Esophagus muscularis mucosa (tissue), 4 donors: ENCODE results near the gene FAM227B.

ENCODE experiments used
- EP300 ChIP-seq: sonication (generic); formaldehyde crosslinking; IDR thresholded peaks from one replicate; pipeline ENCODE4 v1.6.1; 2017; ENCODE audit warnings: antibody characterized with exemption
- POLR2A ChIP-seq: fragments of 450-650 bp; IDR thresholded peaks from one replicate; pipeline ENCODE4 v1.6.1; 2017; ENCODE audit warnings: antibody characterized with exemption, moderate library complexity, mild to moderate bottlenecking, low read depth
- TF ChIP-seq, protein P1 (sequence below), 3 experiments: fragments of 200-600 bp in 2 of 3; fragments of 450-650 bp in 1 of 3; sonication (generic) in 2 of 3; IDR thresholded peaks; one replicate each; pipeline ENCODE4 v1.5.1; 2017 to 2019; ENCODE audit warnings: antibody characterized with exemption in 3 of 3, mild to moderate bottlenecking in 2 of 3, moderate library complexity in 1 of 3

DNA sequence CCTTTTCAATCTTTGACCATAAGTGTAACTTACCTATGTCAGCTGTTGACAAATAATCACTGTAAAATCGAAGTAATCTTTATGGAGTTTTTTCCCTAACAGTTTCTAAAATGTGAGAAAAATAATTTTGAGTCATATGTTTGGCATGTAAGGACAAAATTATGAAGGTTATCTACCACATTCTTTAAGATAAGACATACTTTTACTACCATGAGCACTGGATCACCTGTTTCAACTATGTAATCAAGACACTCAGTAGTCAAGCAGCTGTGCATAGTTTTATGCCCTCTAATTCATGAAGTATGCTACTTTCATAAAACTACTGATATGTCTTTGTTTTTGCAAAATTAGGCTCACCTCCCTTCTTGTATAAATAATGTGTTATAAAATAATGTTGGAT is 185.4 kb downstream of the FAM227B start:
- TF ChIP-seq, protein P1, sequence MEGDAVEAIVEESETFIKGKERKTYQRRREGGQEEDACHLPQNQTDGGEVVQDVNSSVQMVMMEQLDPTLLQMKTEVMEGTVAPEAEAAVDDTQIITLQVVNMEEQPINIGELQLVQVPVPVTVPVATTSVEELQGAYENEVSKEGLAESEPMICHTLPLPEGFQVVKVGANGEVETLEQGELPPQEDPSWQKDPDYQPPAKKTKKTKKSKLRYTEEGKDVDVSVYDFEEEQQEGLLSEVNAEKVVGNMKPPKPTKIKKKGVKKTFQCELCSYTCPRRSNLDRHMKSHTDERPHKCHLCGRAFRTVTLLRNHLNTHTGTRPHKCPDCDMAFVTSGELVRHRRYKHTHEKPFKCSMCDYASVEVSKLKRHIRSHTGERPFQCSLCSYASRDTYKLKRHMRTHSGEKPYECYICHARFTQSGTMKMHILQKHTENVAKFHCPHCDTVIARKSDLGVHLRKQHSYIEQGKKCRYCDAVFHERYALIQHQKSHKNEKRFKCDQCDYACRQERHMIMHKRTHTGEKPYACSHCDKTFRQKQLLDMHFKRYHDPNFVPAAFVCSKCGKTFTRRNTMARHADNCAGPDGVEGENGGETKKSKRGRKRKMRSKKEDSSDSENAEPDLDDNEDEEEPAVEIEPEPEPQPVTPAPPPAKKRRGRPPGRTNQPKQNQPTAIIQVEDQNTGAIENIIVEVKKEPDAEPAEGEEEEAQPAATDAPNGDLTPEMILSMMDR (IDR thresholded peaks at IDR 0.05), result no peak
- TF ChIP-seq POLR2A, result no peak
- TF ChIP-seq EP300, result no peak
